Endothelial cell of umbilical vein (primary cell): ENCODE data around the gene TTC34.
"Not testable (repeated sequence)": the region's sequence is repeated elsewhere in the genome, so short reads cannot be mapped to it uniquely, and the experiment has no call there.

ENCODE experiments used
- EZH2 ChIP-seq: IDR thresholded peaks from 2 replicates; pipeline ENCODE4 v1.6.1; 2012; ENCODE audit warnings: borderline replicate concordance, low read depth, mild to moderate bottlenecking, moderate library complexity, low read length, inconsistent platforms; ENCODE audit not compliant: severe bottlenecking
- FOS ChIP-seq: IDR thresholded peaks from 2 replicates; pipeline ENCODE4 v1.6.1; 2011; ENCODE audit warnings: mild to moderate bottlenecking, low read length, moderate library complexity, borderline replicate concordance; ENCODE audit not compliant: insufficient read depth
- JUN ChIP-seq: IDR thresholded peaks from 2 replicates; pipeline ENCODE4 v1.6.1; 2011; ENCODE audit warnings: borderline replicate concordance, low read depth; ENCODE audit not compliant: insufficient read length, insufficient read depth
- POLR2A ChIP-seq: IDR thresholded peaks from 2 replicates; pipeline ENCODE4 v1.6.1; 2012; ENCODE audit warnings: low read depth, mild to moderate bottlenecking, control low read depth, low read length
- POLR2AphosphoS5 ChIP-seq: IDR thresholded peaks from 2 replicates; pipeline ENCODE4 v1.6.1; 2012; ENCODE audit warnings: low read depth, mild to moderate bottlenecking, control low read depth, low read length, moderate library complexity; ENCODE audit not compliant: insufficient read depth
- TF ChIP-seq, protein P1 (sequence below), 2 donors: IDR thresholded peaks; 1 replicate in 1 of 2; 2 replicates in 1 of 2; pipeline ENCODE4 v1.5.1; 2011; ENCODE audit warnings: low read length in 2 of 2, mild to moderate bottlenecking in 2 of 2, moderate library complexity in 2 of 2, control low read depth in 1 of 2, inconsistent platforms in 1 of 2, low read depth in 1 of 2; ENCODE audit not compliant: insufficient read depth in 1 of 2; ENCODE audit errors: extremely low read depth in 1 of 2
- TF ChIP-seq, protein P2 (sequence below): IDR thresholded peaks from 2 replicates; pipeline ENCODE4 v1.6.1; 2011; ENCODE audit not compliant: insufficient read depth, insufficient read length

DNA sequence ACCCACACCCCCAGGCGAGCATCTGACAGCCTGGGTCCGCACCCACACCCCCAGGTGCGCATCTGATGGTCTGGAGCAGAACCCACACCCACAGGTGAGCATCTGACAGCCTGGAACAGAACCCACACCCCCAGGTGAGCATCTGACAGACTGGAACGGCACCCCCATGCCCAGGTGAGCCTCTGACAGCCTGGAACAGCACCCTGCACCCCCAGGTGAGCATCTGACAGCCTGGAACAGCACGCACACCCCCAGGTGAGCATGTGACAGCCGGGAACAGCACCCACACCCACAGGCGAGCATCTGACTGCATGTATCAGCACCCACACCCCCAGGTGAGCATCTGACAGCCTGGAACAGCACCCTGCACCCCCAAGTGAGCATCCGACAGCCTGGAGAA is 115.8 kb downstream of the TTC34 start:
- TF ChIP-seq POLR2AphosphoS5, JUN, EZH2, POLR2A, FOS: not testable (repeated sequence)
- TF ChIP-seq, protein P1, sequence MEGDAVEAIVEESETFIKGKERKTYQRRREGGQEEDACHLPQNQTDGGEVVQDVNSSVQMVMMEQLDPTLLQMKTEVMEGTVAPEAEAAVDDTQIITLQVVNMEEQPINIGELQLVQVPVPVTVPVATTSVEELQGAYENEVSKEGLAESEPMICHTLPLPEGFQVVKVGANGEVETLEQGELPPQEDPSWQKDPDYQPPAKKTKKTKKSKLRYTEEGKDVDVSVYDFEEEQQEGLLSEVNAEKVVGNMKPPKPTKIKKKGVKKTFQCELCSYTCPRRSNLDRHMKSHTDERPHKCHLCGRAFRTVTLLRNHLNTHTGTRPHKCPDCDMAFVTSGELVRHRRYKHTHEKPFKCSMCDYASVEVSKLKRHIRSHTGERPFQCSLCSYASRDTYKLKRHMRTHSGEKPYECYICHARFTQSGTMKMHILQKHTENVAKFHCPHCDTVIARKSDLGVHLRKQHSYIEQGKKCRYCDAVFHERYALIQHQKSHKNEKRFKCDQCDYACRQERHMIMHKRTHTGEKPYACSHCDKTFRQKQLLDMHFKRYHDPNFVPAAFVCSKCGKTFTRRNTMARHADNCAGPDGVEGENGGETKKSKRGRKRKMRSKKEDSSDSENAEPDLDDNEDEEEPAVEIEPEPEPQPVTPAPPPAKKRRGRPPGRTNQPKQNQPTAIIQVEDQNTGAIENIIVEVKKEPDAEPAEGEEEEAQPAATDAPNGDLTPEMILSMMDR (IDR thresholded peaks at IDR 0.05; ENCODE audit: extremely low read depth in 1 of 2, insufficient read depth in 1 of 2, low read depth in 1 of 2, low read length in 2 of 2), result not testable (repeated sequence)
- TF ChIP-seq, protein P2, sequence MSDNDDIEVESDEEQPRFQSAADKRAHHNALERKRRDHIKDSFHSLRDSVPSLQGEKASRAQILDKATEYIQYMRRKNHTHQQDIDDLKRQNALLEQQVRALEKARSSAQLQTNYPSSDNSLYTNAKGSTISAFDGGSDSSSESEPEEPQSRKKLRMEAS, result not testable (repeated sequence)
